NB4 (cell line): ENCODE measurements around the gene RNF145.

Source experiments
- DNase-seq: peaks from one replicate; pipeline ENCODE4 v3.0.0; 2010; ENCODE audit warnings: low read depth
- H3K4me3 ChIP-seq: one replicate; pipeline ENCODE4 v1.5.1; 2011; ENCODE audit warnings: mild to moderate bottlenecking, low read depth, low read length, moderate library complexity
- CTCF ChIP-seq: IDR thresholded peaks from one replicate; pipeline ENCODE4 v1.5.1; 2012; ENCODE audit warnings: low read depth, low read length
- MAX ChIP-seq: IDR thresholded peaks from 2 replicates; pipeline ENCODE4 v1.6.1; 2011; ENCODE audit warnings: low read depth, low read length
- MYC ChIP-seq: IDR thresholded peaks from 2 replicates; pipeline ENCODE4 v1.6.1; 2011; ENCODE audit warnings: low read depth, low read length
- POLR2A ChIP-seq: IDR thresholded peaks from 2 replicates; pipeline ENCODE4 v1.6.1; 2011; ENCODE audit warnings: mild to moderate bottlenecking; ENCODE audit not compliant: insufficient read length; ENCODE audit errors: extremely low read depth

Gene RNF145

GRCh38 chr5:159131951-159132350 is 77.4 kb downstream of the RNF145 start:
- no peak overlapping the region for H3K4me3 ChIP-seq
- DNase-seq = no peak
- TF ChIP-seq MYC = no peak
- no peak for TF ChIP-seq MAX
- TF ChIP-seq CTCF = no peak
- no peak for TF ChIP-seq POLR2A

- no peak overlapping the region for H3K4me3 ChIP-seq
- no peak for DNase-seq
- TF ChIP-seq CTCF = no peak
- TF ChIP-seq POLR2A = no peak
- no peak for TF ChIP-seq MAX
- TF ChIP-seq MYC = no peak
Observed at GRCh38 chr5:159130871-159131270, 78.5 kb downstream of the RNF145 start.

GRCh38 chr5:159128070-159128541 is 81.2 kb downstream of the RNF145 start:
- no peak for DNase-seq
- TF ChIP-seq MYC = no peak
- TF ChIP-seq POLR2A = no peak
- no peak for TF ChIP-seq MAX
- no peak for TF ChIP-seq CTCF
- no peak overlapping the region for H3K4me3 ChIP-seq

GRCh38 chr5:159123700-159124099 is 85.7 kb downstream of the RNF145 start:
- TF ChIP-seq POLR2A = no peak
- no peak for TF ChIP-seq MYC
- no peak for TF ChIP-seq CTCF
- no peak for TF ChIP-seq MAX
- H3K4me3 ChIP-seq = no peak overlapping the region
- no peak for DNase-seq

- TF ChIP-seq CTCF = no peak
- no peak for TF ChIP-seq POLR2A
- no peak for TF ChIP-seq MYC
- TF ChIP-seq MAX = no peak
- H3K4me3 ChIP-seq = no peak overlapping the region
- no peak for DNase-seq
Observed at GRCh38 chr5:159123189-159123588, 86.2 kb downstream of the RNF145 start.

GRCh38 chr5:159121061-159121460 is 88.3 kb downstream of the RNF145 start:
- no peak for DNase-seq
- no peak for TF ChIP-seq MYC
- no peak for TF ChIP-seq CTCF
- TF ChIP-seq POLR2A = no peak
- no peak for TF ChIP-seq MAX
- no peak overlapping the region for H3K4me3 ChIP-seq
